SK-N-SH treated with all-trans-retinoic acid at 6 μM for 48 hours (cell line): ENCODE results near the gene VPS13D.
A peak's percentile ranks its signal among the peaks of the same experiment; 100 is the strongest.

Experiments
- ATAC-seq: fragments of 200-7000 bp; cut with Tn5 transposase; 3 replicates; pipeline ENCODE4 v1.9.1; 2020; ENCODE audit warnings: mild to moderate bottlenecking, moderate library complexity
- ARNTL ChIP-seq: fragments of 450-650 bp; formaldehyde crosslinking; IDR thresholded peaks from 2 replicates; pipeline ENCODE4 v1.5.0; 2020; ENCODE audit warnings: low read depth, mild to moderate bottlenecking, moderate library complexity, borderline replicate concordance
- BACH2 ChIP-seq: fragments of 250-450 bp; sonication (Bioruptor Pico); IDR thresholded peaks from 2 replicates; pipeline ENCODE4 v1.9.0; 2021; ENCODE audit warnings: mild to moderate bottlenecking, borderline replicate concordance
- CREB5 ChIP-seq: fragments of 250-450 bp; sonication (Bioruptor Pico); IDR thresholded peaks from 2 replicates; pipeline ENCODE4 v1.5.1; 2020; ENCODE audit warnings: low read depth, mild to moderate bottlenecking, moderate library complexity
- CSDC2 ChIP-seq: fragments of 250-450 bp; sonication (Bioruptor Pico); IDR thresholded peaks from 2 replicates; pipeline ENCODE4 v1.5.0; 2020; ENCODE audit warnings: mild to moderate bottlenecking, moderate library complexity
- CSRNP3 ChIP-seq: fragments of 250-450 bp; sonication (Bioruptor Pico); IDR thresholded peaks from 2 replicates; pipeline ENCODE4 v1.5.1; 2021; ENCODE audit warnings: mild to moderate bottlenecking, moderate library complexity
- ESRRG ChIP-seq: fragments of 250-450 bp; sonication (Bioruptor Pico); IDR thresholded peaks from 2 replicates; pipeline ENCODE4 v1.6.1; 2021; ENCODE audit warnings: mild to moderate bottlenecking
- GLIS3 ChIP-seq: fragments of 250-450 bp; sonication (Bioruptor Pico); IDR thresholded peaks from 2 replicates; pipeline ENCODE4 v1.5.0; 2020; ENCODE audit warnings: mild to moderate bottlenecking, moderate library complexity
- ISL1 ChIP-seq: fragments of 250-450 bp; sonication (Bioruptor Pico); IDR thresholded peaks from 2 replicates; pipeline ENCODE4 v2.1.2; 2022; ENCODE audit warnings: mild to moderate bottlenecking, moderate library complexity
- OSR1 ChIP-seq: fragments of 250-450 bp; sonication (Bioruptor Pico); IDR thresholded peaks from 2 replicates; pipeline ENCODE4 v1.8.0; 2022; ENCODE audit warnings: moderate library complexity, mild to moderate bottlenecking, inconsistent platforms
- POU6F1 ChIP-seq: fragments of 250-450 bp; sonication (Bioruptor Pico); IDR thresholded peaks from 2 replicates; pipeline ENCODE4 v1.8.0; 2021; ENCODE audit warnings: low read depth, mild to moderate bottlenecking, moderate library complexity, borderline replicate concordance
- RARB ChIP-seq: fragments of 250-450 bp; sonication (Bioruptor Pico); IDR thresholded peaks from 2 replicates; pipeline ENCODE4 v1.8.0; 2021; ENCODE audit warnings: mild to moderate bottlenecking, moderate library complexity
- SNAI2 ChIP-seq: fragments of 250-450 bp; sonication (Bioruptor Pico); IDR thresholded peaks from 2 replicates; pipeline ENCODE4 v1.5.0; 2020; ENCODE audit warnings: mild to moderate bottlenecking, moderate library complexity
- TCF4 ChIP-seq: fragments of 250-450 bp; sonication (Bioruptor Pico); IDR thresholded peaks from 2 replicates; pipeline ENCODE4 v1.8.0; 2021; ENCODE audit warnings: mild to moderate bottlenecking, moderate library complexity, borderline replicate concordance
- TOX ChIP-seq: fragments of 250-450 bp; sonication (Bioruptor Pico); IDR thresholded peaks from 2 replicates; pipeline ENCODE4 v1.8.0; 2021; ENCODE audit warnings: mild to moderate bottlenecking, moderate library complexity, borderline replicate concordance
- TSHZ2 ChIP-seq: fragments of 250-450 bp; sonication (Bioruptor Pico); IDR thresholded peaks from 2 replicates; pipeline ENCODE4 v1.5.0; 2020; ENCODE audit warnings: mild to moderate bottlenecking, moderate library complexity
- ZC3H10 ChIP-seq: fragments of 250-450 bp; sonication (Bioruptor Pico); IDR thresholded peaks from 2 replicates; pipeline ENCODE4 v1.5.1; 2021; ENCODE audit warnings: mild to moderate bottlenecking, moderate library complexity
- ZFP3 ChIP-seq: fragments of 250-450 bp; sonication (Bioruptor Pico); IDR thresholded peaks from 2 replicates; pipeline ENCODE4 v1.5.0; 2020; ENCODE audit warnings: mild to moderate bottlenecking, moderate library complexity
- ZFP30 ChIP-seq: fragments of 450-650 bp; formaldehyde crosslinking; IDR thresholded peaks from 2 replicates; pipeline ENCODE4 v1.5.0; 2022; ENCODE audit warnings: mild to moderate bottlenecking, moderate library complexity
- ZNF565 ChIP-seq: fragments of 450-650 bp; formaldehyde crosslinking; conservative IDR thresholded peaks from 2 replicates; pipeline ENCODE4 v1.5.0; 2020; ENCODE audit warnings: low read depth, mild to moderate bottlenecking, moderate library complexity
- ZNF70 ChIP-seq: fragments of 450-650 bp; formaldehyde crosslinking; IDR thresholded peaks from 2 replicates; pipeline ENCODE4 v1.5.0; 2020; ENCODE audit warnings: mild to moderate bottlenecking, moderate library complexity

The VPS13D gene

GRCh38 chr1:12450756-12451559 is 221.1 kb downstream of the VPS13D start:
- TF ChIP-seq GLIS3 (CRISPR knock-in tag) = no peak
- TF ChIP-seq BACH2 = no peak
- no peak for TF ChIP-seq ISL1
- no peak for TF ChIP-seq ZNF565
- TF ChIP-seq TSHZ2 (CRISPR knock-in tag) = no peak
- no peak for TF ChIP-seq ZFP30
- peak; percentile 63 for TF ChIP-seq ZC3H10 (CRISPR knock-in tag)
- no peak for TF ChIP-seq CSDC2
- no peak for TF ChIP-seq CSRNP3 (CRISPR knock-in tag)
- no peak for TF ChIP-seq ZNF70 (CRISPR knock-in tag)
- no peak for TF ChIP-seq ZFP3 (CRISPR knock-in tag)
- TF ChIP-seq OSR1 (CRISPR knock-in tag) = no peak
- TF ChIP-seq POU6F1 (CRISPR knock-in tag) = no peak
- peak; percentile 80 for TF ChIP-seq TOX (CRISPR knock-in tag)
- TF ChIP-seq TCF4 (CRISPR knock-in tag) = no peak
- no peak for TF ChIP-seq ARNTL (CRISPR knock-in tag)
- no peak for TF ChIP-seq ESRRG (CRISPR knock-in tag)
- peak; percentile 26 for ATAC-seq

- no peak for TF ChIP-seq BACH2
- no peak for TF ChIP-seq CREB5
- TF ChIP-seq ZNF70 (CRISPR knock-in tag) = no peak
- no peak for TF ChIP-seq ZFP30
- no peak for TF ChIP-seq ISL1
- no peak for TF ChIP-seq TSHZ2 (CRISPR knock-in tag)
- no peak for TF ChIP-seq TCF4 (CRISPR knock-in tag)
- no peak for TF ChIP-seq ARNTL (CRISPR knock-in tag)
- TF ChIP-seq GLIS3 (CRISPR knock-in tag) = no peak
- TF ChIP-seq ZNF565 = no peak
- TF ChIP-seq RARB (CRISPR knock-in tag) = no peak
- TF ChIP-seq CSRNP3 (CRISPR knock-in tag) = no peak
- TF ChIP-seq TOX (CRISPR knock-in tag) = no peak
- no peak for TF ChIP-seq SNAI2
- no peak for TF ChIP-seq POU6F1 (CRISPR knock-in tag)
- no peak for ATAC-seq
Observed at GRCh38 chr1:12451560-12451900, 221.7 kb downstream of the VPS13D start.
